ENCODE measurements around the gene AHI1.
A peak's percentile ranks its signal among the peaks of the same experiment; 100 is the strongest.
"Not testable (repeated sequence)": the region's sequence is repeated elsewhere in the genome, so short reads cannot be mapped to it uniquely, and the experiment has no call there.

The AHI1 gene

GRCh38 chr6:135505648-135506047 lies 8.1 kb upstream of the AHI1 start:
- DNase-seq (ENCODE audit: low spot score), result no peak

GRCh38 chr6:135505222-135505621 lies 7.7 kb upstream of the AHI1 start:
- no peak for DNase-seq (ENCODE audit: low spot score)

- no peak for DNase-seq (ENCODE audit: low spot score)
These were observed 7.2 kb upstream of the AHI1 start for GRCh38 chr6:135504734-135505133.

GRCh38 chr6:135503703-135504475 lies 6.3 kb upstream of the AHI1 start:
- no peak for DNase-seq (ENCODE audit: low spot score)

- no peak for DNase-seq (ENCODE audit: low spot score)
These were observed 2.2 kb upstream of the AHI1 start for GRCh38 chr6:135499441-135500340.

GRCh38 chr6:135498185-135498841 lies 773 bp upstream of the AHI1 start:
- peak; percentile 54 for DNase-seq (ENCODE audit: low spot score)

GRCh38 chr6:135496800-135497411 lies 634 bp downstream of the AHI1 start:
- DNase-seq (ENCODE audit: low spot score), result no peak

GRCh38 chr6:135493218-135493961 lies 4.2 kb downstream of the AHI1 start:
- DNase-seq (ENCODE audit: low spot score), result no peak

- DNase-seq (ENCODE audit: low spot score), result no peak
These were observed 7.2 kb downstream of the AHI1 start for GRCh38 chr6:135490381-135490780.

GRCh38 chr6:135488023-135488422 lies 9.5 kb downstream of the AHI1 start:
- DNase-seq (ENCODE audit: low spot score), result no peak

- not testable (repeated sequence) for DNase-seq (ENCODE audit: low spot score)
These were observed 13.6 kb downstream of the AHI1 start for GRCh38 chr6:135483903-135484302.

- DNase-seq (ENCODE audit: low spot score), result no peak
These were observed 15.7 kb downstream of the AHI1 start for GRCh38 chr6:135481783-135482369.

GRCh38 chr6:135479601-135480000 lies 17.9 kb downstream of the AHI1 start:
- no peak for DNase-seq (ENCODE audit: low spot score)

GRCh38 chr6:135478626-135479025 lies 18.9 kb downstream of the AHI1 start:
- DNase-seq (ENCODE audit: low spot score), result no peak

GRCh38 chr6:135475292-135475886 lies 22.2 kb downstream of the AHI1 start:
- no peak for DNase-seq (ENCODE audit: low spot score)

GRCh38 chr6:135474362-135474761 lies 23.2 kb downstream of the AHI1 start:
- no peak for DNase-seq (ENCODE audit: low spot score)

- no peak for DNase-seq (ENCODE audit: low spot score)
These were observed 31.6 kb downstream of the AHI1 start for GRCh38 chr6:135465903-135466302.

- no peak for DNase-seq (ENCODE audit: low spot score)
These were observed 32.2 kb downstream of the AHI1 start for GRCh38 chr6:135465307-135465706.

- DNase-seq (ENCODE audit: low spot score), result no peak
These were observed 32.9 kb downstream of the AHI1 start for GRCh38 chr6:135464634-135465033.

- no peak for DNase-seq (ENCODE audit: low spot score)
These were observed 36.3 kb downstream of the AHI1 start for GRCh38 chr6:135461208-135461607.

GRCh38 chr6:135458051-135458450 lies 39.5 kb downstream of the AHI1 start:
- DNase-seq (ENCODE audit: low spot score), result no peak

Measured in hematopoietic multipotent progenitor cell treated with erythropoietin and hydrocortisone succinate and interleukin-3 and kit ligand, for 17 days (in vitro differentiated cells).